Measurements from ENCODE around the gene EHD4. TPM values are rescaled to one million over a fixed set of nuclear protein-coding genes. Genes with fewer than 3 reads are reported as not detected.

Gene EHD4
- total RNA-seq, 6 experiments from 2014 or later: 14.1 to 21.8 (median 18.1) TPM

DNA sequence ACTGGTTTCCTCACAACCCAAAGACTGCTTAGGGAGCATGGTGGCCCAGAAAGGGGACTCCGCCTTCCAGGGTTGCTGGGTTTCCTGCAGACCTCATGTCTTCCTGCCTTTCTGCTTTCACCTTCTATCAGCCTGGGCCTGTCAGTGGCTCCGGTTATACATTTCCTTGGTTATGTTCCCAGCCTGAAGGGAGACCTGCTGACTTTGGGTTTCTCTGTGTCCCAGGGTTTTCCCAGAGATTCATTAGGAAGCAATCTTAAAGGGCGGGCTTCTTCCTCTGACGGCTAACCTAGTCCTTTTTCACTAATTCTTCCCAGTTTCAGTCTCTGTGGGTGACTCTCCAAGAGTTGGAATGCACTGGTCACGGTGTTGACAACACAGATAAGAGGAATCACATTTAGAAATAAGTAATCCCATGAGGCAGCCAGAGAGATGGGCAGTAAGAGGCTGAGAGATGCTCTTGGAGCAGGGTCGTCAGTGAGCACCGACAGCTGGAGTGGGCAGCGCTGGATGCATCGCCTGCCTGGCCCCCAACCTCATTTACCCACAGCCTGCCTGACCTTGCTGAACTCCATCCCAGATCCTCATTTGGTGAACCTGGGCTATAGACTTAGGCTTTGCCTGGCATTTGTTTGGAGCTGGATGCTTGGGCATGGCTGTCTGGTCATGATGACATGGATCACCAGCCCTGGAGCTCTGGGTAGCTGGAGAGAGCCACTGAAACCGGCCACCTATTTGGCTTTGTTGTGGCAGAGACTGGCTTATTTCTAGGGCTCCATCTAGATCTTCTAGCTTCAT lies 10.0 kb upstream of the EHD4 start:
- Mint-ChIP-seq H3K36me3 (ENCODE audit: low read depth) (no peaks in the 10 kb centered on the region), H3K4me1 (ENCODE audit: low read depth) (peaks cover 29% of the 10 kb centered on the region), H3K9me3 (no peaks in the 10 kb centered on the region), H3K27ac (no peak overlapping the region), H3K27me3 (ENCODE audit: insufficient read depth) (peaks cover 16% of the 10 kb centered on the region), H3K4me3 (no peak overlapping the region)
- TF ChIP-seq, protein P1, sequence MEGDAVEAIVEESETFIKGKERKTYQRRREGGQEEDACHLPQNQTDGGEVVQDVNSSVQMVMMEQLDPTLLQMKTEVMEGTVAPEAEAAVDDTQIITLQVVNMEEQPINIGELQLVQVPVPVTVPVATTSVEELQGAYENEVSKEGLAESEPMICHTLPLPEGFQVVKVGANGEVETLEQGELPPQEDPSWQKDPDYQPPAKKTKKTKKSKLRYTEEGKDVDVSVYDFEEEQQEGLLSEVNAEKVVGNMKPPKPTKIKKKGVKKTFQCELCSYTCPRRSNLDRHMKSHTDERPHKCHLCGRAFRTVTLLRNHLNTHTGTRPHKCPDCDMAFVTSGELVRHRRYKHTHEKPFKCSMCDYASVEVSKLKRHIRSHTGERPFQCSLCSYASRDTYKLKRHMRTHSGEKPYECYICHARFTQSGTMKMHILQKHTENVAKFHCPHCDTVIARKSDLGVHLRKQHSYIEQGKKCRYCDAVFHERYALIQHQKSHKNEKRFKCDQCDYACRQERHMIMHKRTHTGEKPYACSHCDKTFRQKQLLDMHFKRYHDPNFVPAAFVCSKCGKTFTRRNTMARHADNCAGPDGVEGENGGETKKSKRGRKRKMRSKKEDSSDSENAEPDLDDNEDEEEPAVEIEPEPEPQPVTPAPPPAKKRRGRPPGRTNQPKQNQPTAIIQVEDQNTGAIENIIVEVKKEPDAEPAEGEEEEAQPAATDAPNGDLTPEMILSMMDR (IDR thresholded peaks at IDR 0.05): no peak
- DNase-seq: no peak

DNA sequence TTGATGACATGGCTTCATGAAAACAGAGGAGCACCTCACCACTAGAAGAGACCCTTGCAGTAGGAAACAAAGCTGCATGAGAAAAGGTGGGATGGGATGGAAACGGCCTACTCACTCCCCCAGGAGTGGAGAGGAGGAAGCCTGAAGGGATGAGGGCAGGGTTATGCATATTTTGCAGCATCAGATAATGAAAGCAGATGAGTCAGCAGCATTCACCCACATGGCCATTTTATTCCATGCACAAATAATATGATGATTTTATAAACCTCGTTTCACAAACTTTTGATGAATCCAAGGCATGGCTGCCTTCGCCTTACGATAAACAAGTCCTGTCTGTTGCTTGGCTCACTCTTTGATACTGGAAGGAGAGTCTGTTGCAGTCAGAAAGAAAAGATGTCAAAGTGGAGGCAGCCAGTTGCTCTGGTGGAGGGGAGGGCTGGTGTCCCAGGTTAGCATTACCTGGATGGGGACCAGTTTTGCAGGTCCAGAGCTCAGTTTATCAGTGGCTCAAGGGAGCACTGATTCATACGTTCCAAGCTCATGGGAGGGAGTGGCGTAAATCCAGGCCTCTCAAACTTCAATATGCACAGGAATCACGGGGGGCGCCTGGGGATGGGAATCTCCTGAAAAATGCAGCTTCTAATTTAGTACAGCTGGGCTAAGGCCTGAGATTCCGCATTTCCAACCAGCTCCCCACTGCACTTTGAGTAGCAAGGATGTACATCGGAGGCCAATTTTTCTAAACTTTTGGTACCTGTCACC lies 9.2 kb upstream of the EHD4 start:
- H3K4me1 Mint-ChIP-seq (ENCODE audit: low read depth): peaks cover 29% of the 10 kb centered on the region
- H3K27me3 Mint-ChIP-seq (ENCODE audit: insufficient read depth): peaks cover 13% of the 10 kb centered on the region
- no peak overlapping the region for H3K27ac Mint-ChIP-seq
- DNase-seq: no peak
- no peaks in the 10 kb centered on the region for H3K36me3 Mint-ChIP-seq (ENCODE audit: low read depth)
- no peak overlapping the region; the same call in 1 of the 2 replicates for H3K4me3 Mint-ChIP-seq
- H3K9me3 Mint-ChIP-seq: no peaks in the 10 kb centered on the region
- TF ChIP-seq, protein P1 (IDR thresholded peaks at IDR 0.05): no peak

DNA sequence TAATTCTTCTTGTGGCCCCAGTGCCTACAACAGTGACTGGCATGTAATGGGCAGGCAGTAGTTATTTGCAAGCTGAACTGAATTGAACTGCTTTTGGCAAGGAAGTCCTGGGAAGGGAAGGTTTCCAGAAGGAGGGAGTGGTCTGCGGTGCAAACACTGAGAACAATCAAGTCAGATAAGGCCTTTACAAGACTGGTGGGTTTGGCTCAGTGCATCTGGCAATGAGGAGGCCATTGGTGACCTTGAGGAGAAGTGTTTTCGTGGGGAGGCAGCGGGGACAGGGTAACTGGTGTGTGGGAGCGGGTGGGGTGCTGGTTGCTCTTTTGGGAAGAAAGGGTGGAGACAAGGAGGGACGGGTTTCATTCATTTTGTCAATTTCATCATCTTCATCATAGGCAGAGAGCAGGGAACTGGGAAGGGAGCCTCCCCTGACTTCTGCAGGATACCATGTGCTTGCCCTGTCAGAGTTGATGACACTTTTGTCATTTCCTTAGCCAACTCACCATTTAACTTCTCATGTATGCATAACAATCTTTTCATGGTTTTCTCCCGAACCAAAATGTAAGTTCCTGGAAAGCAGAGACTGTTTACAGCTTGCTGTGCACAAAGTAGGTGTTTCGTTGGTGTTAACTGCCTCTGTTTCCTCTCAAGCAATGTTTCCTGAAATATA lies 8.4 kb upstream of the EHD4 start:
- Mint-ChIP-seq H3K4me3 (no peak overlapping the region; the same call in 1 of the 2 replicates), H3K27me3 (ENCODE audit: insufficient read depth) (peaks cover 13% of the 10 kb centered on the region), H3K4me1 (ENCODE audit: low read depth) (peaks cover 29% of the 10 kb centered on the region), H3K27ac (no peak overlapping the region), H3K9me3 (no peaks in the 10 kb centered on the region), H3K36me3 (ENCODE audit: low read depth) (no peaks in the 10 kb centered on the region)
- DNase-seq: no peak
- TF ChIP-seq, protein P1 (IDR thresholded peaks at IDR 0.05): no peak

DNA sequence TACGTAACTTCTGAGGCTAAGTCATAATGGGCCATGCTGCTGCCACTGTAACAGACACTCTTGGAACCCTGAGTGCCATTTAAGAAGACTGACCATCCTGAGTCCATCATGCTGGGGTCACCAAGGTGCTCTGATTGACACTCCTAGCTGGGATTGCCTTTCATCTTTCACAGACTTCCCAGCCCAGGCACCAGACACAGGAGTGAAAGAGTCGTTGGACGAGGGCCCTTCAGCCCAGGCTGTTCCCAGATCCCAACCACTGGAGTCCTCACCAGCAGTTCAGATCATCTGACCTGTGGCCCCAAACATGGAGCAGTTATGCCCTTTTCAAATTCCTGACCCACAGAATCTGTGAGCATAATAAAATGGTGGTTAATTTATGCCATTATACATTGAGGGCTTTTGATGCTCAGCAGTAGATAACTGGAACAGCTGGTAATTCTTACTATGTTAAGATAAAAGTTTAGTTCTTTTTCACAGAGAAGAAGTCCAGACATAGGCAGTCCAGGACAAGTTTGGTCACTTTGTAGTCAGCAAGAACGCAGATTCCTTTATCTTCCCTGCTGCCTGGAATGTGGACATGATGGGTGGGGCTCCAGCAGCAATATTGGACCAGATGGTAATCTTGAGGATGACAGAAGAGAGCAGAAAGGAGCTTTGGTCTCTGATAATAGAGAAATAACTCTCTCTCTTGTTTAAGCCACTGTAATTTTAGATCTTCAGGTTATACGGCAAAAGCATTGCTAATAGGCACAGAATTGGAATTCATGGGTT lies 7.3 kb upstream of the EHD4 start:
- H3K27ac Mint-ChIP-seq: no peak overlapping the region
- no peak overlapping the region for H3K4me3 Mint-ChIP-seq
- H3K27me3 Mint-ChIP-seq (ENCODE audit: insufficient read depth): peaks cover 18% of the 10 kb centered on the region
- TF ChIP-seq, protein P1 (IDR thresholded peaks at IDR 0.05): no peak
- H3K9me3 Mint-ChIP-seq: no peaks in the 10 kb centered on the region
- peaks cover 29% of the 10 kb centered on the region for H3K4me1 Mint-ChIP-seq (ENCODE audit: low read depth)
- no peak for DNase-seq
- H3K36me3 Mint-ChIP-seq (ENCODE audit: low read depth): no peaks in the 10 kb centered on the region

DNA sequence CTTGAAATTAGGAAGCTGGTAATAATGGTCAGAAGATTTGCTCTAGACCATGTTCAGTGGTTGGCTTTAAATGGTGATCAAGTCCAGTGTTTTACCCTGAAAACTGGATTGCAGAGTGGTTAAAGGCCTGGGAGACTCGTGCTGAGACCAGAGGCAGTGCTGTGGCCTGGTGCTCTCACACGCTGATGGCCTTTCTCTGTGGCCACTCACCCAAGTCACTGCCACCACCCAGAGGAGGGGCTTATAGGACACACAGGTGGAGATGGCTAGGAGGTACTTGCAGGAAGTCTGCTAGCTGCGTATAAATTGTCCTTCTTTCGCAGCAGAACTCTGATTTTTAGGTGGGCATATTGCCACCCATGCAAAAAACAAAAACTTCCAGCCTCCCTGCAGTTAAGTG lies 6.2 kb upstream of the EHD4 start:
- H3K27ac Mint-ChIP-seq: no peak overlapping the region
- TF ChIP-seq, protein P1 (IDR thresholded peaks at IDR 0.05): no peak

More for the DNA sequence above, 6.2 kb upstream of the EHD4 start:
- no peaks in the 10 kb centered on the region for H3K36me3 Mint-ChIP-seq (ENCODE audit: low read depth)
- H3K4me1 Mint-ChIP-seq (ENCODE audit: low read depth): peaks cover 29% of the 10 kb centered on the region
- peaks cover 12% of the 10 kb centered on the region for H3K27me3 Mint-ChIP-seq (ENCODE audit: insufficient read depth)
- no peak for DNase-seq
- H3K4me3 Mint-ChIP-seq: no peak overlapping the region
- H3K9me3 Mint-ChIP-seq: no peaks in the 10 kb centered on the region

All from HFFc6 (cell line).